Cerebellar nuclear complex (tissue), 1 donor: ENCODE data around the gene CCDC182.

Source experiments
- DNase-seq, 2 experiments: peaks; one replicate each; lab custom pipeline; 2025; lab: John Stamatoyannopoulos, UW

Gene CCDC182

DNA sequence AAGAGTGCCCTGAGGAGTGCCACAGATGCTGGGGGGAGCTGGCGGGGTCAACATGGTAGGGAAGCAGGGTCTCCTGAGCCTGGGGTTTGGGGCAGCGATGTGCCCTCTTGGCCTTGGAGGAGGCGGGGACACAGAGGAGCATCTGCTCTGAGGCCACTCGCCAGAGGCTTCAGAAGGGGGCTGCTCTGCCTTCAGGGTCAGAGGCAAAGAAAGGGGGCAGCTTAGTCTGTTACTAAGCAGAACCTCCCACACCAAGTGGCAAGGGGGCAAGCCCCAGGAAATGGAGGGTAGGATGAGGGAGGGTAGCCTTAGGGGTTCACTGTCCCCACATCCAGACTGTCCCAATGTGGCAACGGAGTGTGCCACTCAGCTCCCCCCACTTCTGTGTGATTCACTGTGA is 18.3 kb downstream of the CCDC182 start:
- DNase-seq, result no peak

DNA sequence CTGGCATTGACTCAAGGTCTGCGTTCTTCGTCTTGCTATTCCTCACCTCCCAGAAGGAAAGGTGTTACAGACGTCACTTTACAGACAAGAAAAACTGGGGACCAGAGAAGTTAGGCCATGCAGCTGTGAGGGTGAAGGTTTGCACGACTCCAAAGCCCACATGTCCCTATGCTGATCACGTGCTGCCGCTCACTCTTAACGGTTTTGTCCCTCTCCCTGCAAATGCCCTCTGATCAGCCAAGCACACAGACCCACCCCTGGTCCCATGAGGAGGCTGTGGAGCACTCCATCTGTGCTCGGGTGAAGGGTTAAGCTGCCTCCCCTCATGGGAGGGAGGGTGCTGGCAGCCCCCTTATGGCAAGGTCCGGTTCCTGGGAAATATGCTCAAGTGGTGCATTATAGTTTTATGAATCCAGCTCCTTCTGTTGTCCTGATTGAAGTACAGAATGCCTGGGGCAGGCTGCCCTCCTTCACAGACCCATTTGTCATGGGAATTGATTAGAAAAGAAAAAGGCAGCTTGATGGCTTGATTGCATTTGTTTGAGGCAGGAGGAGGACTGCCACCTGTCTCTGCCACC is 18.8 kb downstream of the CCDC182 start:
- DNase-seq, result no peak

DNA sequence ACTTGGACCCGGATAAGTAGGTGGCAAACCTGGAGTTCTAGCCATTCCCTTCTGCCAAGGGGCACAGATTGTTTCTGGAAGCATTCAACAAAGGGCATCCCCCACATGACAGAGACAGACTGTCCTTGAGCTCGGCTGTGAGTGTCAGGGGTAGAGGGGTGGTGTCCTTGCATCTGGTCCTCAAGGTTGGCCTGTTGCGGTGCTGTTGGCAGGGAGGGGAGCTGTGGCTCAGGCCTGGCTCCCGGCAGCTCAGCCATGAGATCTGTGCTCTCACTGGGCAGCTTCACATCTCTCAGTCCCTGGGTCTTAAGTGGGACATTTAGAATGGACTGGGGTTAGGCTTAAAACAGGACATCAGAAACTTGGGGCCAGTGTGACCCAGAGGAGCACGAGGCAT is 20.4 kb downstream of the CCDC182 start:
- DNase-seq, result no peak

DNA sequence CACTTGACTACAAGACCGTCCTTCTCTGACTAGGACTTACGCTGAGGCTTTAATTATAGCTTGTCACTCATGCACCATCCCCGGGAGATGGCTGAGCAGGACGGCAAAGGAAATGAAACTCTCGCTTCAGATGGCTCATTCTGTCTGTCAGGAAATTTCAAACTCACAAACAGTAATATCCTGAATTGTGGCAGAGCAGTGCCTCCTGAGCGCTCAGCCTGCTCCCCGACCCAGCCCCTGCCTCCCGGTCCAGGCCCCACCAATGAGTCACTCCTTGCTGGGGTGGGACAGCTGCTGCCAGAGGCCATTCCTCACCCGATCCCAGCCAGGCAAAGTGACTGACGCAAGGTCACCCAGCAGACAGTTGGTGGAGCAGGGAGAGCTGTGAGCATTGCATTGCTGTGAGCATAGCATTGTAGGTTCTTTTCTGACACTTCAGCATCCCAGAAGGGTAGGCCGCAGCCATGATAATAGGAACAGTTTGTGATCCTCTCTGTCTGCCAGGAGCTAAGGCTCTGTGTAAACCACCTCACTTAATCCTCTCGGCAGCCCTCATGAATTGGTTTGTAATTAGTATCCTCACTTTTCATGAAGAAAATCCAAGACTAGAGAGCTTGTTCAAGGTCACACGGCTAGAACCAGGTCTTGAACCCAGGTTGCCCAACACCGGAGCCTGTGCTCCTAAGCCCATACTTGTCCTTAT is 20.9 kb downstream of the CCDC182 start:
- no peak for DNase-seq

DNA sequence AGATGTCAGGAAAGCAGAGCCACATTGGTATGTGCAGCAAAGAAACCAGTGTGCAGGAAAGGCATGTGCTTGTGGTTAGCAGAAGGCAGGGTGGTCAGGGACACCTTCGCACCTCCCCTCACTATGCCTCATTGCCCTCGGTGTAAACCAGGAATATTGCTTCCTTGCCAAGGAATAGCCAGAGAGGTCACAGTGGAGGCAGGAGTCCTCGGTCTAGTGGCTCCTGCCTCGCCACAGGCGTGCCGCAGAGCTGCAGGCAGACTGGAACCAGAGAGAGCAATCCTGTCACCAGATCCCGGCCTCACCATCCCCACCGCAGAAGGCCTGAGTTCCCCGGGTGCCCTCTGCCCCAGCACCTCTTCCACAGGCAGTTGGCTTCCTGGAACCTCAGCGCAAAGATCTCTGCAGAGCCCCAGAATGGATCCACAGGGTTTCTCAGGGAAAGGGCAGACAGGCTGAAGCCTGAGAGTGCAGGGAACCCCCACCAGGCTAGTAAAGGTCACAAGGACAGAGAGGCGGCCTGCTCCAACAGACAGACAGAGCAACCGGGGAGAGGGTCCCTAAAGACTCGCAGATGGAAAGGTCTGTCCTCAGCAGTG is 21.6 kb downstream of the CCDC182 start:
- DNase-seq, result no peak

DNA sequence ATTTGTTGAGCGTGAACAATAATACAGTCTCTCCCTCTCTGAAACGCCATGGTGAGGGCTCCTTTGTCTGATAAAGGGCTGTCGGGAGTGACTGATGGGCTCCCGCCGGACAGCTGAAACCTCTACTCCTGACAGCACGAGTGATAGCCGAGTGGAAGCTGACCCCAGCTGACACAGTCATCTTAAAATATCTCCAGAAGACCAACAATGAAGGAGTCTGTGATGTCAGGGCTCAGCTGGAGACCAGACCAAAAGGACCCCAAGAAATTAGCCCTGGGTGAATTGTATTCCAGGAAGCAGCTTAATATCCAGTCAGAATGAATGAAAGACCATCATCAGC is 22.4 kb downstream of the CCDC182 start:
- no peak for DNase-seq

DNA sequence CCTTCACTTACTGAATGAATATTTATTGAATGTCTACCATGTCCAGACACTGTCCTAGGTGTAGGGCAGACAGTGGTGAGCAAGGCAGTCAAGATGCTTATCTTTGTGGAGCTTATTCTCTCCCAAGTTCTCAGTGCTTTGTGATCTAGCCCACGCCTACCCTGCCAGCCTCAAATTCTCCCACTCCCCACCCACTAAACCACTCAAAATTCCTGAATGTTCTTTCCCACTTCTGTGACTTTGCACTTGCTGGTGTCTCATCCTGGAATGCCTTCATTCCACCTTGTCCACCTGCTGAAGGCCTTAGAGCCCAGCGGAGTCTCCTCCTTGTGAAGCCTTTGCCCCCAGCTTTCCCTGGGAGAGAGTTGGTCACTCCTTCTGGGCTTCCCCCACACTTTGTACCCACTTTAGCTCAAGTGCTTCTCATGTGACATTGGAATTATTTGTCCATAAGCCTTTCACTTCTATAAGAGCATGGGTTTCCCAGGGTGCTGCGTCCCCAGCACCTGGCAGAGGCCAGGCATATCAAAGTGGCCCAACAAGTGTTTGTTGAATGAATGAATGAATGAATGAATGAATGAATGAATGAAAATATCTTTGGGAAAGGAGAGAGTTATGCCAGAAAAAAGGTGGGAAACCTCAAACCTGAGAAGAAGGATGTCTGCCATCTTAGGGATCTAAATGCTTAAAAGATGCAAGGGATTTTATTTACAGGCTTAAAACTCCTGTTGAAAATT is 23.0 kb downstream of the CCDC182 start:
- no peak for DNase-seq

DNA sequence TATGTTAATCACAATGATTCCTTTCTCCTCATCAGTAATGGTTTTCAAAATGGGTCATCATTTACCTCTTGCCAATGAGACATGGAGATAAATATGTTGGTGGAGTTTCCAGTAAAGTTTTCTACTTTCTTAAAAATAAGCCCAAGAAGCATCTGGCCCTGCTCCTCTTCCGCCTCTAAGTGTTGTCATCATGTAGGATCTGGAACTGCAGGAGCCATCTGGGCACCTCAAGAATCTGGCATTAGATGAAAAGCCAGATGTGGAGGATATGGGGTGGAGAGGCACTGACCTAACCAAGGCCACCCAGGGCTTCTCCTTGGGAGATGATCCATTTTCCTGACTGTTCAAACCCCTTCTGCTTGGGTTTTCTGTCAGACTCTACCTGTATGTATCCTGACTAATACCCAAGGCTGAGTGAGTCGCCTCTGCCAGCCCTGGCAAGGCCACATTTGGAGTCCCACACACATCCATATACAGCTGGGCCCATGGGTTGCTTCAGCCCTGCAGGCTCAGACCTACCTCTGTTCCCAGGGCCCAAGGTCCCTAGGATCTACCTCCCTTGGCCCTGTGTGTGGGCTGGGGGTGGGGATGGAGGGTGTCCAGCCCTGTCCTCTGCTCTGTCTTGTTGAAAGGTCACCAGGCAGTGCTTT is 24.6 kb downstream of the CCDC182 start:
- DNase-seq, result no peak

DNA sequence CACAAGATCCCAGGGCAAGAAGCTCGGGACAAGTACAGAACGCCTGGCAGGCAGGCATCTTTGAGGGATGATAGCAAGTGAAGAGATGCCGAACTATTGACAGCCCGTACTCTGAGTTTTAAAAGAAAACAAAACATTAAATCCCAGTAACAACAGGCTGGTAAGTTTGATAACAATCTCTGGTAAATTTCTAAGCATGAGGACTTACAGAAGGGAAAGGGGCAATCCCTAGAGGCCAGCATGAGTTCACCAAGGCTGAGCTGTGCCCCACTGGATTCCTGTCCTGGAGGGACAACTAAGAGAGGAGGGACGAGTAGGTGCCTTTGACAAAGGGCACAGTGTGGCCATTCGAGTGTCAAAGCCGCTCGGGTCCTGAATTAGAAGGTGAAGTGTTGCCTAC is 26.2 kb downstream of the CCDC182 start:
- DNase-seq, result no peak

DNA sequence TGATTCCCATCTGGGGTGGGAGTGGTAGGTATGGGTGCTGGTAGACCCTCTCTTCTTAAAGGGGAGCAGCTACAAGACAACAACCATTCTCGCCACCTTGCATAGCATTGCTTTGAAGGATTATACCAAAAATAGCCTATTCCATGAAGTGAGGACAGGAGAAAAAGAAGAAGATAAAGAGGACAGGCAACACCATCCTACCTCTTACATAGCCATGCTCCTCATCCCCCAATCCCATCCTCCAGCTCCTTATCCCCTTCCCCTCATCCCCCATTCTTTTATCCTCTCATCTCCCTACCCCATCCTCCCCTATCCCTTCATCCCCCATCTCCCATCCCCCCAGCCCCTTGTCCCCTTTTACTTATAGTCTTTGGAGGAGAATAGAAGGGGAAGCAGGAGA is 29.1 kb downstream of the CCDC182 start:
- no peak for DNase-seq

DNA sequence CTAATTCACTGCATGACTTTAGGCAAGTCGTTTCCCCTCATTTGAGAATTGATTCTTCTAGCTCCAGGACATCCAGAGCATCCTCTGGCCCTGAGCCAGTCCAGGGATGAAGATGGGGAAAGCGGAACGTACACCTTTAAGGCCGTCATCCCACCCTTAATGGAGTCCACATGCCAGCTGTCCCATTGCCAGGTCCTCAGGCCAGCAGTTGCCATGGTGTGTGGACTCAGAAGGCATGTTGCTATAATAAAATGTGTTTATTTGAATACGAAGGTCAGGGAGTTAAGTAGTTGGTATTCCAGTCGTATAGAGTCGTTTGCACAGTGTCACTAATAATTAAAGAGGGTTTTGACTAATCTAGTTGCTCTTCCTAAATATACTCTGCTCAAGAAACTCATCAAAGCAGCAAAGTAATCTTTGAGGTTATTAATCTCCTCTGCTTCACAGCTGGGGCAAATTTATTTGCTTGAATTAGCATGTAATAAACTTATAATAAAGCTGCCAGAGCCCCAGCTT is 30.4 kb downstream of the CCDC182 start:
- DNase-seq, result no peak

DNA sequence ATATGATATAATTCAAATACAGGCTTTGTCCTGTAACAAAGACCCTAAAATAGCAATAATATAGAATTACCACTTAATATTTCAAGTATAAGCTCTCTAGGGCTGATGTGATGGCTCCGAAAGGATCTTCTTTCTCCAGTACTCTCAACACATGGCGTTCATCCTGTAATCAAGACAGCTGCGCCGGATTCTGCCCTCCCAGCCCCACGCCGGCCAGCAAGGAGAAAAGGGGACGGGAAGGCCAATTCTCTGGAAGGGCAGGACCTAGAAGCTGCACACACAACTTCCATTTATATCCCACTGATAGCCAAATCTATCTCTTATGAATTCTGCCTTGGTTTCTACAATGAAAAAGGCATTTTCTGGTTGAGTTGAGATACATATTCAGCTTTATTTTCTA is 32.0 kb downstream of the CCDC182 start:
- no peak for DNase-seq

DNA sequence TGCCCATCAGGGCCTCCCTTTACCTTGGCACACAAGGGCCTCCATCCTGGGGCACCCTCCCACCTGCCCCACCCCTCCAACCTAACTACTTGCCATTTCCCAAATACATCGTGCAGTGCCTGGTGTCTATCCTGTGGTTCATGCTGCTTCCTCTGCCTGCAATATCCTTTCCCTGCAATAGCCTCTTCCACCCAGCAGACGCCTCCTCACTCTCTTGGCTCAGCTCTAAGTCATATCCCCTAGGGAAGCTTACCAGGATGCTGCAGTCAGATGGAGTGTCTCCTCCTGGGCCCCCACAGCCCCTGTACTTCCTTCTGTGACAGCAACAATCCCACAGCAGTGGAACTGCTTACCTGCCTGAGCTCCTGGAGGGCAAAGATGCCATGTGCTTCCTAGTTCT is 36.7 kb downstream of the CCDC182 start:
- no peak for DNase-seq

DNA sequence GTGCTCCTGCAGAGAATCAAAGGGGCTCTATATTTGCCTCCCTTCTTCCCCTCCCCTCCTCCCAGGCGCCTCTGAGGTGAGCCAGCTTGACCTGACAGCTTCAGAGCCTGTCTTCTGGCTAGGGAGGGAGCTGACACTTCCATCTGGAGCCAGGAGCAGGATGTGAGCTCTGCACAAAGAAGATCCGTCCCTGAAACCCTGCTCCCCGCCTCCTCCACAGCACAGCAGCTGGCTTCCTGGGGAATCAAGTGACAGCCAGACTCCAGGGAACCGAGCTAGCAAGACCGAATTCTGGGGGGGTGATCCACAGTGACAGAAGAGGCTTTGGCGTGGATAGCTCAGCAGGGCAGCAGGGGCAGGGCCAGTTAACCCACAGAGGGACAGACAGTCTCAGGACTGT is 37.2 kb downstream of the CCDC182 start:
- no peak for DNase-seq

DNA sequence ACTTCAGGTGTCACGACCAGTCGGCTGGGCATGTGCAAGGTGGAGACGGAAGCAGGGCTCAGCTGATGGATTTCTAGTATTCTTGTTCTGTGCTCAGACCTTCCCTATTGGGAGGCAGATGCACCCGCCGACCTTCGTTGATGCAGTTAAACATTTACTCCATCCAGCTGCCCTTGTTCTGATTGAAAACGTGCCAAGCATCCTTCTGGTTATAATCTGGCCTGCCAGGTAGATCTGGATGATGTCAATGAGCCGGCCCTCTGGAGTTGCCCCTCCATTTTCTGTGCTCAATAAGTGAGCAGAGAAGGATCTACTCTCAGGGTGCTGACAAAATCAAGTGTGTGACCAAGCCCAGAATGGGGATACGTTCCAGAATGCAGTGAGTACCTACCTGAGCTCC is 38.3 kb downstream of the CCDC182 start:
- DNase-seq, result no peak

DNA sequence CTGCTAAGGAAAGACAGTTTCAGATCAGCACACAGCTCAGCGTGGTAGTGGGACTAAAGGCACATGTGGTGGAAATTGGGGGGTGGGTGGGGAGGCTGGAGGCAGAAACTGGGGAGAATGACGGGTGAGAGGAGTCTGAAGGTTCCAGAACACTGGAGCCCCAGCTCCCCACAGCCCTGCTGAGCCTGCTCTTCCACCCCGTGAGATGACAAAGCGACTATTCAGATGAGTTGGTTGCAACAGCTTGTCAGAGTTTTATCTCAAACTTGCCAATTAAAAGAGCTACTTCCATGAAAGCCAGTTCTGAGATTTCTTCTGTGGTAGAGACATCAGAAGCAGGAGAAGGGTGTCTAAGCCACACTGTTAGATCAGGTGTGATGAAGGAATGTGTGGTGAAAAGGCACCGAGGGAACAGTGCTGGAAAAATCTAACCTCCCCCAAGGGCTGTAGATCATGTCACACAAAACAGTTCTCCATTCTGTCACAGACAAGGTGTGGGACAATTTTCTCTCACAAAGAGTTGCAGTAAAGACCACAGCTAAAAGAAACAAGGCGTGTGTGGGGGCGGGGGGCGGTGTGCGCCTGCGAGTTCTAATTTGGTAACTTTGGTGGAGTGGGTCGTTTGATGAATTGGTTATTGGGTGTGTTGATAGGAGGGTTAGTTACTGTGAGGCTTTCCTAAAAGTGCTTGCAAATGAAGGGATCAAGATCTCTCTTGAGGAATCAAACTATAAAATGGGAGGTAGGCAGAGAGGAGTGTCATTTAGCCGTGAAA is 39.0 kb downstream of the CCDC182 start:
- DNase-seq, result no peak

DNA sequence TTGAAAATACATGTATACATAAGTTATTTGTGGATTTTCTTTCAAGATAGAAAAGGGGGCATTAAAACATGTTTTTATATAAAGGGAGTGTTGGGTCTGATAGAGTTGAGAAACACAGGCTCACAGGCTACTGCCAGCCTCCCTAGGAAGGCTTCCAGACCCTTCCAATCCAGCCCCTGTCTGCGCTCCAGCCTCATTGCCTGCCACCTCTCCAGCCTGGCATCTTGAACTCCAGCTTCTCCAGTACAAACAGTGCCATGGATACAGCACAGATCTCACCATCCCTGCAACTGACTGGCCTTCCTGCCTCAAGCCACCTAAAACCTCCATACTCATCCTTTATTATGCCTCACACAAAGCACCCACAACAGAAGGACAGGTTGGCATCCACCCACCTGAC is 40.7 kb downstream of the CCDC182 start:
- DNase-seq, result no peak

DNA sequence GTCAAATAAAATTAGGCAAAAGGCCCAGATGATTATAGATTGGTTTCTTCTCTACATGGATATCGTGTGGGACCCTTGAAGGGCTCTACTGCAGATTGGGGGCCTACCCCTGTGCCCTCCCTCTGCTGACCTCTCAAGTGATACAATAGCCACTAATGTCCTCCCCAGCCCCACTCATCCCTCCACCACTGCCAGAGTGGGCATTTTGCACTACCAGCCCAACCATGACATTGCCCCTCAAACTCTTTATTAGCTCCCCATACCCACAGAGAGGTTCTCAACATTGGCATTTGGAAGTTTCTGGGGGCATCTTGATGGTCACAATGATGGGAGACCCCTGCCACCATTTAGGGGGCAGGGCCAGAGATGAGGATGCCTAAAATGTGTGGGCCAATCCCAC is 41.8 kb downstream of the CCDC182 start:
- DNase-seq, result no peak

DNA sequence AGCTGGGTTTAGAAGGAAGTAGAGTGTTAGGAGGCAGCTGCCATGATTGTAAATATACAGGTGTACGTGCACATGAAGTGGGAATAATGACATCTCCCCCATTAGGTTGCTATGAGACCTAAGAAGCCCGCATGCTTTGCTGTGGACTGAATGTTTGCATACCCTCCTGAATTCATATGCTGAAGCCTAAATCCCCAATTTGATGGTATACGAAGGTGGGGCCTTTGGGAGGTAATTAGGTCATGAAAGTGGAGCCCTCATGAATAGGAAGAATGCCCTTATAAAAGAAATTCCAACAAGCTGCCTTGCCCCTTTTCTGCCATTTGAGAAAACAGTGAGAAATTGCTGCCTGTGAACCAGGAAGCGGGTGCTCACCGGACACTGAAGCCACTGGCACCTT is 44.0 kb downstream of the CCDC182 start:
- DNase-seq, result no peak

DNA sequence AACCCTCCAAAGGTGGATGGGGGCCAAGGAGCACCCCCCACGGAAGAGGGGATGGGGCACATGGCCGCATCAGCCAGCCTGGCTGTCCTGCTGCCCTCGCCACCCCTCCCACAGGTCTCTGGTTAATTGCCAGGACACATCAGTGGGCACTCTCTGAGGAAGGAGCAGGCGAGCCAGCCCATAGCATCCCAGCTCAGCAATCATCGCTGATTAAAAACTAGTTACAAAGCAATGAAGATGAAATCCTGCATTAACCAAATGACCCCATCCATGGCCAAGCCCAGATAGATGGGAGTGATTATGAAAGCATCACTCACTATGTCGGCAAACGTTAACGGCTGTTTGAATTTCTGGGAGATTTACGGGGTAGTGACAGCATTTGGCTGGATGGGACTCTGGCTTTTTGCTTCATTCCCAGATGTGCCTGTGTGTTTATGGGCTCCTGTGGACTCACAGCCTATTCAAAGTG is 45.3 kb downstream of the CCDC182 start:
- DNase-seq, result no peak

DNA sequence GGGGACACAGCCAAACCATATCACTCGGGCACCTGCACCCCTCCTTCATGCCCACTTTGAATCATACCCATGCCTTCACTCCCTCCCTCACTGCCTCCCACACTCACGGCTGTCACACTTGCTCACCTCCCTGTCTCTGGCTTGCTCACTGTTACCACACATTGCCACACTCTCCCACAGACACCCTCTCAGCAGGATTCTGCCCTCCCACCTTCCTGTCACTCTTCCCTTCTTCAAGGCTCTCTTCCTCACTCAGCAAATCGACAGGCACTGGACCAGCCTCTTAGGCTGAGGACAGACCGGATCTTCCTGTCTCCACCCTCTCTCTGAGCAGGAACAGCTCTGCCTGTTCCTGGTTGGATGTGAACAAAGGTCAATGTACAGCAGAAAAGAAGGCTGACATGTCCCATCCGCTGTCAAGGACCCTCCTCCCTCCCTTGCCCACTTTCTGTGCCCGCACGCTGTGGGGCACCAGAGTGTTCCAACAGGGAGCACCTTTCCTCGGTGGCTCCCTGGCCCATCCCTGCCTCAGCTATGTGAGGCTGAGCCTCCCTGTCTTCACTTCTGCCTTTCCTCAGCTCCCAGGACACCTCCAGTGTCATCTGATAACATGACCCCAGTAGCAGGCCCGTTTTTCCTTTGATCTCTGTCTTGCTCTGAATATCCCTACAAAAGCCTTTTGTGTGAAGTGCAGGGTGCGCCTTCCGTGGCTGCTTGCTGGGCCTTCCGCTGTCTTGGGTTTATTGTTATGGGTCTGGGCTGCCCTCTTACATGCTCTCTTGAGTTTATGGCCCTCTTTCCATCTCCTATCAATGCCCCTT is 47.0 kb downstream of the CCDC182 start:
- DNase-seq, result no peak
